SU-DHL-6 (cell line): Measurements from ENCODE around the gene FBXW7.

Experiments used
- H2AFZ ChIP-seq: fragments of 200-600 bp; sonication (generic); 2 replicates; pipeline ENCODE4 v1.6.1; 2014; ENCODE audit warnings: low read depth, mild to moderate bottlenecking, moderate library complexity, mixed read lengths, antibody characterized with exemption, low read length; ENCODE audit not compliant: severe bottlenecking
- H3F3A ChIP-seq: fragments of 200-600 bp; shearing (Covaris generic); 2 replicates; pipeline ENCODE4 v1.6.0; 2016; ENCODE audit warnings: antibody characterized with exemption, mild to moderate bottlenecking; ENCODE audit not compliant: insufficient read depth
- H3K27ac ChIP-seq: fragments of 200-600 bp; sonication (generic); 2 replicates; pipeline ENCODE4 v1.5.1; 2016; ENCODE audit warnings: low read depth, mild to moderate bottlenecking, low read length, moderate library complexity, mixed read lengths
- H3K27me3 ChIP-seq: fragments of 200-600 bp; sonication (generic), shearing (Covaris generic); 2 replicates; pipeline ENCODE4 v1.6.0; 2014; ENCODE audit warnings: mild to moderate bottlenecking, low read length
- H3K36me3 ChIP-seq: fragments of 200-600 bp; sonication (generic); 2 replicates; pipeline ENCODE4 v1.6.1; 2014; ENCODE audit warnings: mild to moderate bottlenecking, low read length, mixed read lengths
- H3K4me2 ChIP-seq: fragments of 300-600, 200-600 bp; shearing (Covaris generic), sonication (generic); 2 replicates; pipeline ENCODE4 v1.6.0; 2014; ENCODE audit warnings: low read length, low read depth, mild to moderate bottlenecking; ENCODE audit not compliant: poor library complexity, severe bottlenecking
- H3K4me3 ChIP-seq: fragments of 200-600 bp; sonication (generic); 2 replicates; pipeline ENCODE4 v1.5.1; 2014; ENCODE audit warnings: antibody characterized with exemption, low read length, mild to moderate bottlenecking, mixed read lengths; ENCODE audit not compliant: insufficient read depth, poor library complexity, severe bottlenecking
- H3K79me2 ChIP-seq: fragments of 200-600 bp; sonication (generic); 2 replicates; pipeline ENCODE4 v1.6.1; 2014; ENCODE audit warnings: mild to moderate bottlenecking, low read length, moderate library complexity; ENCODE audit not compliant: insufficient read depth
- H3K9ac ChIP-seq: fragments of 200-600 bp; sonication (generic); 2 replicates; pipeline ENCODE4 v1.7.0; 2014; ENCODE audit warnings: mild to moderate bottlenecking, low read length
- H3K9me2 ChIP-seq: fragments of 200-600 bp; sonication (generic); replicated peaks from 2 replicates; pipeline ENCODE4 v1.6.1; 2014; ENCODE audit warnings: low read length; ENCODE audit not compliant: insufficient read depth
- H3K9me3 ChIP-seq: fragments of 200-600 bp; sonication (generic); 2 replicates; pipeline ENCODE4 v1.6.1; 2014; ENCODE audit warnings: low read length, mixed read lengths; ENCODE audit not compliant: insufficient read depth
- H4K20me1 ChIP-seq: fragments of 200-600 bp; sonication (generic); 2 replicates; pipeline ENCODE4 v1.6.1; 2014; ENCODE audit warnings: low read depth, mild to moderate bottlenecking, antibody characterized with exemption, low read length, moderate library complexity, mixed read lengths
- EZH2phosphoT487 ChIP-seq: fragments of 200-600 bp; sonication (generic), shearing (Covaris generic); conservative IDR thresholded peaks from 2 replicates; pipeline ENCODE4 v1.6.1; 2018; ENCODE audit warnings: mild to moderate bottlenecking, antibody characterized with exemption, low read length, moderate library complexity, mixed read lengths
- TF ChIP-seq, protein P1 (sequence below): fragments of 200-600 bp; sonication (generic); IDR thresholded peaks from one replicate; pipeline ENCODE4 v1.5.1; 2017; ENCODE audit warnings: antibody characterized with exemption, mild to moderate bottlenecking, low read length, moderate library complexity; ENCODE audit not compliant: insufficient read depth, poor library complexity, severe bottlenecking

The FBXW7 gene

DNA sequence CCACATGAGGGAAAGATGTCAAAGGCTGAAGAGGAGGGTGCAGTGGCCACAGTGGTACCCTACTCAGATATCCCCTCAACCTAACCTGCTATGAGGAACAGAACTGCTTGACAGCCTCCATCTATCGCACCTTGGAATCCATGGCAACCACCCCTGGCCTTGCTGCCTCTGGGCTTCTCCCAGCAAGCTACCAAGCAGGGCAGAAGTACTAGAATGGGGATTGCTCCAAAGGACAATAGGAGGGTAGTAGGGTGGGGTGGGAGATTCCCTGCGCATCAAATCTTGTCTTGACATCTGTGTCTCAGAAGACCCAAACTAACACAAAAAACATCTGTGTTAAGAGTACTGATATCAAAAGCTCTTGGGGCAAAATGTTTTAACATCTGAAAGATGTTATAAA, 118.2 kb downstream of the FBXW7 start:
- Histone ChIP-seq H3K4me2 (no peak overlapping the region), H3K9me2 (no peaks in the 10 kb centered on the region), H3K27ac (no peak overlapping the region), H2AFZ (no peak overlapping the region), H3F3A (no peaks in the 10 kb centered on the region; the same call in 1 of the 2 replicates), H3K27me3 (no peaks in the 10 kb centered on the region), H3K9me3 (no peaks in the 10 kb centered on the region), H3K79me2 (peaks cover 59% of the 10 kb centered on the region), H3K4me3 (no peak overlapping the region), H3K9ac (no peak overlapping the region), H4K20me1 (0 out of 2 replicates have a peak, but pooled peaks cover 4% of the 10 kb centered on the region), H3K36me3 (no peaks in the 10 kb centered on the region; the same call in 1 of the 2 replicates)
- TF ChIP-seq, protein P1, sequence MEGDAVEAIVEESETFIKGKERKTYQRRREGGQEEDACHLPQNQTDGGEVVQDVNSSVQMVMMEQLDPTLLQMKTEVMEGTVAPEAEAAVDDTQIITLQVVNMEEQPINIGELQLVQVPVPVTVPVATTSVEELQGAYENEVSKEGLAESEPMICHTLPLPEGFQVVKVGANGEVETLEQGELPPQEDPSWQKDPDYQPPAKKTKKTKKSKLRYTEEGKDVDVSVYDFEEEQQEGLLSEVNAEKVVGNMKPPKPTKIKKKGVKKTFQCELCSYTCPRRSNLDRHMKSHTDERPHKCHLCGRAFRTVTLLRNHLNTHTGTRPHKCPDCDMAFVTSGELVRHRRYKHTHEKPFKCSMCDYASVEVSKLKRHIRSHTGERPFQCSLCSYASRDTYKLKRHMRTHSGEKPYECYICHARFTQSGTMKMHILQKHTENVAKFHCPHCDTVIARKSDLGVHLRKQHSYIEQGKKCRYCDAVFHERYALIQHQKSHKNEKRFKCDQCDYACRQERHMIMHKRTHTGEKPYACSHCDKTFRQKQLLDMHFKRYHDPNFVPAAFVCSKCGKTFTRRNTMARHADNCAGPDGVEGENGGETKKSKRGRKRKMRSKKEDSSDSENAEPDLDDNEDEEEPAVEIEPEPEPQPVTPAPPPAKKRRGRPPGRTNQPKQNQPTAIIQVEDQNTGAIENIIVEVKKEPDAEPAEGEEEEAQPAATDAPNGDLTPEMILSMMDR = no peak
- no peak for TF ChIP-seq EZH2phosphoT487

DNA sequence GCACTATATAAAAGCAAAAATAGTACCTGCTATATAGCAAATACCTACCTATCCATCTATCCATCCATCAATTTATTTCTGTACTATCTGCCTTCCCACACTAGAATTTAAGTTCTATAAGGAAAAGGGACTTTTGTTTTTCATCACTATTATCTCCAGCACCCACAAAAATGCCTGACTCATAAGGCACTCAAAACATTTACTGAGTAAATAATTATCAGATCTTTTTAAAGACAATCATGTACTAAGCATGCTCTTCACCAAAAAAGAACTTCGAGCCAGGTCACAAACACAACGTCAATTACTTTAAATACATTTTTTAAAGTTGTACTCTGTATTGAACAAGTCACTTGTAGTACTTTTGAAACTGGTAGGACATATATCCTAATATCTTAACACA, 119.9 kb downstream of the FBXW7 start:
- Histone ChIP-seq H3K36me3 (peaks cover 4% of the 10 kb centered on the region; the same call in 1 of the 2 replicates), H3K27ac (no peak overlapping the region), H3K4me2 (no peak overlapping the region), H3K9me3 (no peaks in the 10 kb centered on the region), H3K4me3 (no peak overlapping the region), H3F3A (peaks cover under 1% of the 10 kb centered on the region; the same call in 1 of the 2 replicates), H2AFZ (no peak overlapping the region), H3K9me2 (no peaks in the 10 kb centered on the region), H3K79me2 (peaks cover 56% of the 10 kb centered on the region), H3K9ac (no peak overlapping the region), H4K20me1 (0 out of 2 replicates have a peak, but pooled peaks cover 4% of the 10 kb centered on the region), H3K27me3 (no peaks in the 10 kb centered on the region)
- TF ChIP-seq, protein P1 = no peak
- no peak for TF ChIP-seq EZH2phosphoT487

DNA sequence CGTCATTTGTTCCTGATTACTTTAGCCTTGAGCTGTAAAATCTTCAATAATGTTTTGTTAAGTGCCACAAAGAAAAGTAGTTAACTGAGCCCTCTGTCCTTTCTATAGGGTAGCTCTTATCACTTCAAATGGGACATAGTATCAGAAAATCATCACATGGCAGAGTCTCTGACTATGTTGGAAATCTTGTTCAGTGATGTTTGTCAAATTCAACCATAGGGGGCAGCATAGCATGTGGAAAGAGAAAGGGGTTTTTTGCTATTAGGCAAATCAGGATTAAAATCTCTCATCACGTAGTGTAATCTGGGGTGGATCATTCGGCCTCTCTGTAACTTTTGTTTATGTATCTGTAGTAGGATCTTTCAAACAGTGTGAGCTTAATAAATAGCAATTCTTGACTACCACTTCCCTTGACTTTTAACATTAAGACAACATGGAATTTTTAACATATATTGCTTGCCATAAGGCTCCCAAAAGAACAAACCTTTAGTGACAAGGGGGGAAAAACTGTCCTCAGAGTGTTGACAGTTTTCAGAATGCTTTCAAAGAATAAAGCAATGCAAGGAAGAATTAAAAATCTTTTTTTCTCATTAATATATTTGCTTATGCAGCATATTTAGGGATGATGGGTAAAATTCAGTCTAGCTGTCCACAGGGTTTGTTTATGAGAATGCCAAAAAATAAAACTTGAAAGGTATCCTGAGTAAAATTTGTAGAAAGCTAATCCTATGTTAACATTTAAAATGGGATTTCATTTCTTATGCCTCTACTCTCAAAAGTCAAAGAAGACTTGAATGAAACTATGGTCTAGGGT, 127.2 kb downstream of the FBXW7 start:
- no peak overlapping the region for H3K4me2 ChIP-seq
- 0 out of 2 replicates have a peak, but pooled peaks cover 6% of the 10 kb centered on the region for H3F3A ChIP-seq
- H2AFZ ChIP-seq = no peak overlapping the region
- H3K36me3 ChIP-seq = 0 out of 2 replicates have a peak, but pooled peaks cover 9% of the 10 kb centered on the region
- no peak overlapping the region for H3K9ac ChIP-seq
- H3K27ac ChIP-seq = no peak overlapping the region
- no peak overlapping the region for H3K4me3 ChIP-seq
- peaks cover 12% of the 10 kb centered on the region for H3K79me2 ChIP-seq
- TF ChIP-seq, protein P1 = peak; percentile 46
- no peak for TF ChIP-seq EZH2phosphoT487
- 0 out of 2 replicates have a peak, but pooled peaks cover 4% of the 10 kb centered on the region for H4K20me1 ChIP-seq
- no peaks in the 10 kb centered on the region for H3K9me2 ChIP-seq
- no peaks in the 10 kb centered on the region for H3K9me3 ChIP-seq
- H3K27me3 ChIP-seq = no peaks in the 10 kb centered on the region
